ENCODE data around the gene GM2A. TPM values are rescaled to one million over a fixed set of nuclear protein-coding genes. Genes with fewer than 3 reads are reported as not detected.

The GM2A gene
- total RNA-seq, 1 experiment from 2014 or later: 36.2 TPM

DNA sequence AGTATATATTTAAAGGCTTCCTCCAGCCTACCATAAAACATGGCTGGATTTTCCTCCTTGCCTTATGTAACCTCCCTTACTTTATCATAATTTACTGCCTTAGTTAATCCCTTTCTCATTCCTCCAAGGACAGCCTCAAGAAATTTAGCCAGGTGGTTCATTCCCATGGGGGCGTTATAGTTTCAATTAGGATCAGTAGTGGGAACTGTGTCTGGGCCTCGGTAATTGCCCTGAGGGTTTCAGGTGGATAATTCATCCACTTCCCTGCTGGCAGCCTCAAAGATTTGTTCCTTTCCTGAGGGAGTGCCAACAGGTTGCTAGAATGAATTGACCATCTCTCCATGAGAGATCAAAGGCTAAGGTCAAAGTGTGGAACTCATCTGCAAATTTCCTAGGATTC lies 4.3 kb upstream of the GM2A start (continued):
- TF ChIP-seq, protein P1, sequence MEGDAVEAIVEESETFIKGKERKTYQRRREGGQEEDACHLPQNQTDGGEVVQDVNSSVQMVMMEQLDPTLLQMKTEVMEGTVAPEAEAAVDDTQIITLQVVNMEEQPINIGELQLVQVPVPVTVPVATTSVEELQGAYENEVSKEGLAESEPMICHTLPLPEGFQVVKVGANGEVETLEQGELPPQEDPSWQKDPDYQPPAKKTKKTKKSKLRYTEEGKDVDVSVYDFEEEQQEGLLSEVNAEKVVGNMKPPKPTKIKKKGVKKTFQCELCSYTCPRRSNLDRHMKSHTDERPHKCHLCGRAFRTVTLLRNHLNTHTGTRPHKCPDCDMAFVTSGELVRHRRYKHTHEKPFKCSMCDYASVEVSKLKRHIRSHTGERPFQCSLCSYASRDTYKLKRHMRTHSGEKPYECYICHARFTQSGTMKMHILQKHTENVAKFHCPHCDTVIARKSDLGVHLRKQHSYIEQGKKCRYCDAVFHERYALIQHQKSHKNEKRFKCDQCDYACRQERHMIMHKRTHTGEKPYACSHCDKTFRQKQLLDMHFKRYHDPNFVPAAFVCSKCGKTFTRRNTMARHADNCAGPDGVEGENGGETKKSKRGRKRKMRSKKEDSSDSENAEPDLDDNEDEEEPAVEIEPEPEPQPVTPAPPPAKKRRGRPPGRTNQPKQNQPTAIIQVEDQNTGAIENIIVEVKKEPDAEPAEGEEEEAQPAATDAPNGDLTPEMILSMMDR (IDR thresholded peaks at IDR 0.05): no peak
- TF ChIP-seq, protein P2, sequence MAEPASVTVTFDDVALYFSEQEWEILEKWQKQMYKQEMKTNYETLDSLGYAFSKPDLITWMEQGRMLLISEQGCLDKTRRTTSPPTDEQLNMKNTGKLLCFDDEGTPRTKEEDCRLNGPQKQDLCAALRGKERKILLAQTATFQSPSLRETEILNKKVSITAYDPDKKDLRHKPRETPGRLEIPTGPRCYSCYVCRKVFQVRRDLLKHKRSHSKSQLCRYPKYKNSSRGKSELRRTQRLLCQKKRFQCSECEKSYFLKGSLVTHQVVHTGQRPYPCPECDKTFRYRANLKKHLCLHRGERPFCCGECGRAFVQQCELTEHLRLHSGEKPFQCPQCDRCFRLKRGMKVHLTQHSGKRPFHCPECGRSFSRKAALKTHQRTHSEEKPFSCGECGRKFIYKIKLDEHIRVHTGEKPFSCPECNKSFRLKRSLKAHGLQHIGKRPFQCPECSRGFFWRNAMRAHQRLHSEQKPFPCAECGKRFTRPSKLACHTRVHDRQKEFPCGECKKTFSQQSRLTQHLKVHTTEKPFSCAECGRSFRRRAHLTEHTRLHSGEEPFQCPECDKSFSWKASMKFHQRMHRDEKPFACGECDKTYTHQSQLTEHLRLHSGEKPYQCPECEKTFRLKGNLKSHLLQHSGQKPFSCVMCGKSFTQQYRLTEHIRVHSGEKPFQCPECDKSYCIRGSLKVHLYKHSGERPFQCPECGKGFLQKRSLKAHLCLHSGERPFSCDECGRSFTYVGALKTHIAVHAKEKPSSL (CRISPR knock-in tag; conservative IDR thresholded peaks at IDR 0.05): no peak
- TF ChIP-seq CBFB (CRISPR knock-in tag; IDR thresholded peaks at IDR 0.05; ENCODE audit: low read depth) (no peak), ZNF232 (CRISPR knock-in tag; IDR thresholded peaks at IDR 0.05) (no peak), ZNF671 (CRISPR knock-in tag; IDR thresholded peaks at IDR 0.05) (no peak)

DNA sequence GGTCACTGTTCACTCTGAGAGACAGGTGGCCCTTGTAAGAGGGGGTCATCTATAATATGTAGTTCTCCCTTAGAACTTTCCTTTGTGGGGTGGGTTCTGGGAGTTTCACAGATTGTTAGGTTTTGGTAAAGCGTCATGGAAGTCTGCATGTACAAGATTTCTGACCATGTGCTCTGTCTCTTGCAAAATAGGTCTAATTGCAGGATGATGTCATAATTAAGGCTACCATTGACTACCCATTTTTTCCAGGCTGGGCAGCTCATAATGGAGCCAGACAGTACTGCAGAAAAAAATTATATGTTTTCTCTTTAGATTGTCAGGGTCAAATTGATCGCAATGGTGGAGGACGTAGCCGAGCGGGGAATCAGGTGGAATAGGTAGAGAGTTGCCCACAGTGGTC lies 3.7 kb upstream of the GM2A start:
- ChIA-PET POLR2A (no interaction called here), CTCF (interaction anchor here (0.6 kb wide), 1 partner anchor 134 kb away, joined by 3 read pairs; no protein-coding TSS in a partner anchor)
- H3K9me3 Mint-ChIP-seq: no peaks in the 10 kb centered on the region
- H3K4me1 Mint-ChIP-seq: peaks cover 28% of the 10 kb centered on the region
- peaks cover 6% of the 10 kb centered on the region for H3K27me3 Mint-ChIP-seq (ENCODE audit: low read depth)
- TF ChIP-seq CBFB (CRISPR knock-in tag; IDR thresholded peaks at IDR 0.05; ENCODE audit: low read depth): no peak
- TF ChIP-seq, protein P3, sequence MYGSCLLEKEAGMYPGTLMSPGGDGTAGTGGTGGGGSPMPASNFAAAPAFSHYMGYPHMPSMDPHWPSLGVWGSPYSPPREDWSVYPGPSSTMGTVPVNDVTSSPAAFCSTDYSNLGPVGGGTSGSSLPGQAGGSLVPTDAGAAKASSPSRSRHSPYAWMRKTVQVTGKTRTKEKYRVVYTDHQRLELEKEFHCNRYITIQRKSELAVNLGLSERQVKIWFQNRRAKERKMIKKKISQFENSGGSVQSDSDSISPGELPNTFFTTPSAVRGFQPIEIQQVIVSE (CRISPR knock-in tag; IDR thresholded peaks at IDR 0.05; ENCODE audit: borderline replicate concordance): no peak
- no peak for TF ChIP-seq ZNF423 (CRISPR knock-in tag; IDR thresholded peaks at IDR 0.05)
- TF ChIP-seq, protein P4, sequence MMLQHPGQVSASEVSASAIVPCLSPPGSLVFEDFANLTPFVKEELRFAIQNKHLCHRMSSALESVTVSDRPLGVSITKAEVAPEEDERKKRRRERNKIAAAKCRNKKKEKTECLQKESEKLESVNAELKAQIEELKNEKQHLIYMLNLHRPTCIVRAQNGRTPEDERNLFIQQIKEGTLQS (CRISPR knock-in tag; conservative IDR thresholded peaks at IDR 0.05): no peak
- no peak for TF ChIP-seq TEAD1 (CRISPR knock-in tag; IDR thresholded peaks at IDR 0.05)
- TF ChIP-seq ZNF121 (CRISPR knock-in tag; IDR thresholded peaks at IDR 0.05): no peak
- TF ChIP-seq ZNF416 (CRISPR knock-in tag; IDR thresholded peaks at IDR 0.05): no peak
- TF ChIP-seq PRRX2 (CRISPR knock-in tag; IDR thresholded peaks at IDR 0.05): no peak
- no peak for TF ChIP-seq ZNF671 (CRISPR knock-in tag; IDR thresholded peaks at IDR 0.05)
- no peak overlapping the region for H3K4me3 Mint-ChIP-seq
- DNase-seq (ENCODE audit: low spot score) (no peak), ATAC-seq (no peak)
- no peaks in the 10 kb centered on the region for H3K36me3 Mint-ChIP-seq
- no peak overlapping the region for H3K27ac Mint-ChIP-seq

DNA sequence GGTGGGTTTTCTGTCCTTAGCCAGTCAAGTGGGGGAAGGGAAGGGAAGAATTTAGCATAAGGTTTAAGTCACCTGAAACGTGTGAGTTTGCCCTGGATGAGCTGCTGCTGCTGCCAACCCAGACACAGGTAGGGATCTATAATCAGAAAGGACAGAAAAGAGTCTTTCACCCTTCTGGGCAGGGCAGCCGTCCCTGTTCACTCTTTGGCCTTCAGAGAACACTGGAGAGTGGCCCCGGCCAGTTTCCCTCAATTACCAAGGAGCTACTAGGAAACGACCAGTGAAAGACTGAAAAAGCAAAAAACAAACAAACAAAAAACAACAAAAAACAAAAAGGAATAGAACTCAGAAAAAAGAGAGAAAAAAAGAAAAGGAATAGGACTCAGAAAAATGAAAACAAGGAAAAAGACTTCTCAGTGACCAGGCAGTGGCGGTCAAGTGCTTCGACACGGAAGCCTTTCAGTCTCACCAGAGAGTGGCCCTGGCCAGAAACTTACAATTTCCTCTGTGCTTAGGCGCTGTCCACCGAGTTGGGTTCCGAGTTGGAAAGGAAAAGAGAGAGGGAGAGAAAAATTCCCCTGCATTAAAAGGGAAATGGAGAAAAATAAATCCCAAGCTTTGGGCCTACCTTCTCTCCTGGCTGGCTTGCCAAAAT lies 2.5 kb upstream of the GM2A start:
- H3K4me3 Mint-ChIP-seq: no peak overlapping the region
- no peak for DNase-seq (ENCODE audit: low spot score)
- TF ChIP-seq, protein P5, sequence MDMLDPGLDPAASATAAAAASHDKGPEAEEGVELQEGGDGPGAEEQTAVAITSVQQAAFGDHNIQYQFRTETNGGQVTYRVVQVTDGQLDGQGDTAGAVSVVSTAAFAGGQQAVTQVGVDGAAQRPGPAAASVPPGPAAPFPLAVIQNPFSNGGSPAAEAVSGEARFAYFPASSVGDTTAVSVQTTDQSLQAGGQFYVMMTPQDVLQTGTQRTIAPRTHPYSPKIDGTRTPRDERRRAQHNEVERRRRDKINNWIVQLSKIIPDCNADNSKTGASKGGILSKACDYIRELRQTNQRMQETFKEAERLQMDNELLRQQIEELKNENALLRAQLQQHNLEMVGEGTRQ (CRISPR knock-in tag; IDR thresholded peaks at IDR 0.05): no peak
- no peak for TF ChIP-seq TEAD4 (CRISPR knock-in tag; IDR thresholded peaks at IDR 0.05)
- no peak for TF ChIP-seq NR3C1 (CRISPR knock-in tag; conservative IDR thresholded peaks at IDR 0.05; ENCODE audit: low read depth)
- TF ChIP-seq, protein P6, sequence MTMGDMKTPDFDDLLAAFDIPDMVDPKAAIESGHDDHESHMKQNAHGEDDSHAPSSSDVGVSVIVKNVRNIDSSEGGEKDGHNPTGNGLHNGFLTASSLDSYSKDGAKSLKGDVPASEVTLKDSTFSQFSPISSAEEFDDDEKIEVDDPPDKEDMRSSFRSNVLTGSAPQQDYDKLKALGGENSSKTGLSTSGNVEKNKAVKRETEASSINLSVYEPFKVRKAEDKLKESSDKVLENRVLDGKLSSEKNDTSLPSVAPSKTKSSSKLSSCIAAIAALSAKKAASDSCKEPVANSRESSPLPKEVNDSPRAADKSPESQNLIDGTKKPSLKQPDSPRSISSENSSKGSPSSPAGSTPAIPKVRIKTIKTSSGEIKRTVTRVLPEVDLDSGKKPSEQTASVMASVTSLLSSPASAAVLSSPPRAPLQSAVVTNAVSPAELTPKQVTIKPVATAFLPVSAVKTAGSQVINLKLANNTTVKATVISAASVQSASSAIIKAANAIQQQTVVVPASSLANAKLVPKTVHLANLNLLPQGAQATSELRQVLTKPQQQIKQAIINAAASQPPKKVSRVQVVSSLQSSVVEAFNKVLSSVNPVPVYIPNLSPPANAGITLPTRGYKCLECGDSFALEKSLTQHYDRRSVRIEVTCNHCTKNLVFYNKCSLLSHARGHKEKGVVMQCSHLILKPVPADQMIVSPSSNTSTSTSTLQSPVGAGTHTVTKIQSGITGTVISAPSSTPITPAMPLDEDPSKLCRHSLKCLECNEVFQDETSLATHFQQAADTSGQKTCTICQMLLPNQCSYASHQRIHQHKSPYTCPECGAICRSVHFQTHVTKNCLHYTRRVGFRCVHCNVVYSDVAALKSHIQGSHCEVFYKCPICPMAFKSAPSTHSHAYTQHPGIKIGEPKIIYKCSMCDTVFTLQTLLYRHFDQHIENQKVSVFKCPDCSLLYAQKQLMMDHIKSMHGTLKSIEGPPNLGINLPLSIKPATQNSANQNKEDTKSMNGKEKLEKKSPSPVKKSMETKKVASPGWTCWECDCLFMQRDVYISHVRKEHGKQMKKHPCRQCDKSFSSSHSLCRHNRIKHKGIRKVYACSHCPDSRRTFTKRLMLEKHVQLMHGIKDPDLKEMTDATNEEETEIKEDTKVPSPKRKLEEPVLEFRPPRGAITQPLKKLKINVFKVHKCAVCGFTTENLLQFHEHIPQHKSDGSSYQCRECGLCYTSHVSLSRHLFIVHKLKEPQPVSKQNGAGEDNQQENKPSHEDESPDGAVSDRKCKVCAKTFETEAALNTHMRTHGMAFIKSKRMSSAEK (CRISPR knock-in tag; IDR thresholded peaks at IDR 0.05; ENCODE audit: borderline replicate concordance): no peak
- no peak for TF ChIP-seq ELF4 (CRISPR knock-in tag; IDR thresholded peaks at IDR 0.05; ENCODE audit: low read depth)
- TF ChIP-seq, protein P1 (IDR thresholded peaks at IDR 0.05): no peak
- TF ChIP-seq, protein P7, sequence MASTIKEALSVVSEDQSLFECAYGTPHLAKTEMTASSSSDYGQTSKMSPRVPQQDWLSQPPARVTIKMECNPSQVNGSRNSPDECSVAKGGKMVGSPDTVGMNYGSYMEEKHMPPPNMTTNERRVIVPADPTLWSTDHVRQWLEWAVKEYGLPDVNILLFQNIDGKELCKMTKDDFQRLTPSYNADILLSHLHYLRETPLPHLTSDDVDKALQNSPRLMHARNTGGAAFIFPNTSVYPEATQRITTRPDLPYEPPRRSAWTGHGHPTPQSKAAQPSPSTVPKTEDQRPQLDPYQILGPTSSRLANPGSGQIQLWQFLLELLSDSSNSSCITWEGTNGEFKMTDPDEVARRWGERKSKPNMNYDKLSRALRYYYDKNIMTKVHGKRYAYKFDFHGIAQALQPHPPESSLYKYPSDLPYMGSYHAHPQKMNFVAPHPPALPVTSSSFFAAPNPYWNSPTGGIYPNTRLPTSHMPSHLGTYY (CRISPR knock-in tag; IDR thresholded peaks at IDR 0.05): no peak

More for the DNA sequence above, 2.5 kb upstream of the GM2A start:
- Mint-ChIP-seq H3K27me3 (ENCODE audit: low read depth) (peaks cover 6% of the 10 kb centered on the region), H3K36me3 (no peaks in the 10 kb centered on the region), H3K9me3 (no peaks in the 10 kb centered on the region), H3K27ac (peak overlapping the region; percentile 86), H3K4me1 (peaks cover 28% of the 10 kb centered on the region)
- ChIA-PET CTCF (interaction anchor here (0.6 to 1.2 kb wide), 4 partner anchors 9 to 254 kb away, joined by 3 to 8 read pairs (median 3); no protein-coding TSS in a partner anchor), POLR2A (no interaction called here)
- ATAC-seq: no peak
